ENCODE data around the gene MRO.

GRCh38 chr18:50802141-50802540 lies 17.7 kb downstream of the MRO start:
- no peak for TF ChIP-seq ZZZ3 (IDR thresholded peaks at IDR 0.05; ENCODE audit: control insufficient read depth, insufficient read length, low read depth)
- no peak for TF ChIP-seq POLR2A (IDR thresholded peaks at IDR 0.05; ENCODE audit: low read depth, low read length)
- TF ChIP-seq RELA (IDR thresholded peaks at IDR 0.05; ENCODE audit: borderline replicate concordance, partially characterized antibody), result no peak
- TF ChIP-seq MYC (IDR thresholded peaks at IDR 0.05; ENCODE audit: insufficient read depth, insufficient read length, insufficient replicate concordance, low read length, severe bottlenecking), result no peak
- TF ChIP-seq MAX (IDR thresholded peaks at IDR 0.05; ENCODE audit: low read depth, low read length), result no peak
